ENCODE data around the gene GRIK2.

Gene GRIK2

GRCh38 chr6:101728956-101729355, 335.4 kb downstream of the GRIK2 start:
- Histone ChIP-seq H3K27me3 (ENCODE audit: control insufficient read depth, insufficient read depth, low read length) (no peaks in the 10 kb centered on the region), H3K9me3 (ENCODE audit: control insufficient read depth, insufficient read depth, low read length) (no peaks in the 10 kb centered on the region), H3K27ac (ENCODE audit: low read length) (no peak overlapping the region), H3K36me3 (ENCODE audit: control insufficient read depth, insufficient read depth, low read length) (no peaks in the 10 kb centered on the region), H3K4me3 (ENCODE audit: low read length) (no peak overlapping the region), H3K4me1 (ENCODE audit: control insufficient read depth, insufficient read depth, low read length) (no peaks in the 10 kb centered on the region)
- DNase-seq (ENCODE audit: low read depth, low spot score): no peak

DNA sequence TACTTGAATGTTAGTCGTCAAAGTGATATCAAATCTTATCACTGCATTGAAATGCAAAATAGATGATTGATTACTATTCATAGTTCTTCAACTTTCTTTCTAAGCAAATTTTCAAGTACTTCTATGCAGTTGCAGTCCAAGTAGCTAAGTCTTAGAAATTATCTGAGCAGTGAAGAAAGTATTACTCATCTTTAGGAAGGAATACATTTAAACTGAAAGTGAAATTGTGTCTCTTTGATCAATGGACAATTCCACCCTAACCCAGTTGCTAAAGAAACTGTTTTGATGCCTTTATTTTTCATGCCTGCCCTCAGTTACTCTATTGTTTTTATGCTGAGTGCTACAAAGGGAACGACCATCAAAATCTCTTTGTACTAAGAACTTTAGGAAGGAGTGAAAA, 337.4 kb downstream of the GRIK2 start:
- Histone ChIP-seq H3K27me3 (ENCODE audit: control insufficient read depth, insufficient read depth, low read length) (no peaks in the 10 kb centered on the region), H3K27ac (ENCODE audit: low read length) (no peak overlapping the region), H3K4me3 (ENCODE audit: low read length) (no peak overlapping the region), H3K36me3 (ENCODE audit: control insufficient read depth, insufficient read depth, low read length) (no peaks in the 10 kb centered on the region), H3K4me1 (ENCODE audit: control insufficient read depth, insufficient read depth, low read length) (no peaks in the 10 kb centered on the region), H3K9me3 (ENCODE audit: control insufficient read depth, insufficient read depth, low read length) (no peaks in the 10 kb centered on the region)
- WGBS (ENCODE audit: insufficient coverage, insufficient read length): no CpG with 5 or more reads among the region's 2 CpGs
- DNase-seq (ENCODE audit: low read depth, low spot score): no peak

- Histone ChIP-seq H3K36me3 (ENCODE audit: control insufficient read depth, insufficient read depth, low read length) (no peaks in the 10 kb centered on the region), H3K27me3 (ENCODE audit: control insufficient read depth, insufficient read depth, low read length) (no peaks in the 10 kb centered on the region), H3K9me3 (ENCODE audit: control insufficient read depth, insufficient read depth, low read length) (no peaks in the 10 kb centered on the region), H3K27ac (ENCODE audit: low read length) (no peak overlapping the region), H3K4me3 (ENCODE audit: low read length) (no peak overlapping the region), H3K4me1 (ENCODE audit: control insufficient read depth, insufficient read depth, low read length) (no peaks in the 10 kb centered on the region)
- DNase-seq (ENCODE audit: low read depth, low spot score): no peak
Observed at GRCh38 chr6:101733899-101734298, 340.4 kb downstream of the GRIK2 start.

DNA sequence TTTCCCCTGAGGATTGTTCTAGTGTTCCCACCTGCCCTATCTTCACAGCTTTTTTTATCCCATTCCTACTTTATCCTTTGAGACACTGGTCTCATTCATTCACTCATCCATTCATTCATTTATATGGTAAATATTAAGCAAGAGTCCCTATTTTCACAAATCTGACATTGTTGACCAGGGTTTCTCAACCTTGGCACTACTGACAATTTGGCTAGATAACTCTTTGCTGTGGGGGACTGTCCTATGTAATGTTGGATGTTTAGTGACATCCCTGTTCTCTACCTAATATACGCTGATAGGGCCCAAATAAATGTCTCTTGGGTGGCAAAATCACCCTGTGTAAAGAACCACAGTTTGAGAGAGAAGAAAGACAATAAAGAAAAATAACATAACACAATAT, 345.0 kb downstream of the GRIK2 start:
- Histone ChIP-seq H3K4me1 (ENCODE audit: control insufficient read depth, insufficient read depth, low read length) (peaks cover 1% of the 10 kb centered on the region; the same call in 1 of the 2 replicates), H3K27ac (ENCODE audit: low read length) (no peak overlapping the region), H3K9me3 (ENCODE audit: control insufficient read depth, insufficient read depth, low read length) (no peaks in the 10 kb centered on the region), H3K27me3 (ENCODE audit: control insufficient read depth, insufficient read depth, low read length) (no peaks in the 10 kb centered on the region), H3K4me3 (ENCODE audit: low read length) (no peak overlapping the region), H3K36me3 (ENCODE audit: control insufficient read depth, insufficient read depth, low read length) (no peaks in the 10 kb centered on the region)
- no CpG with 5 or more reads among the region's 1 CpG for WGBS (ENCODE audit: insufficient coverage, insufficient read length)
- DNase-seq (ENCODE audit: low read depth, low spot score): no peak

- Histone ChIP-seq H3K4me3 (ENCODE audit: low read length) (no peak overlapping the region), H3K27me3 (ENCODE audit: control insufficient read depth, insufficient read depth, low read length) (no peaks in the 10 kb centered on the region), H3K36me3 (ENCODE audit: control insufficient read depth, insufficient read depth, low read length) (no peaks in the 10 kb centered on the region), H3K27ac (ENCODE audit: low read length) (no peak overlapping the region), H3K4me1 (ENCODE audit: control insufficient read depth, insufficient read depth, low read length) (peaks cover 1% of the 10 kb centered on the region; the same call in 1 of the 2 replicates), H3K9me3 (ENCODE audit: control insufficient read depth, insufficient read depth, low read length) (no peaks in the 10 kb centered on the region)
- DNase-seq (ENCODE audit: low read depth, low spot score): no peak
- WGBS (ENCODE audit: insufficient coverage, insufficient read length): no CpG with 5 or more reads among the region's 2 CpGs
Observed at GRCh38 chr6:101740631-101741030, 347.1 kb downstream of the GRIK2 start.

DNA sequence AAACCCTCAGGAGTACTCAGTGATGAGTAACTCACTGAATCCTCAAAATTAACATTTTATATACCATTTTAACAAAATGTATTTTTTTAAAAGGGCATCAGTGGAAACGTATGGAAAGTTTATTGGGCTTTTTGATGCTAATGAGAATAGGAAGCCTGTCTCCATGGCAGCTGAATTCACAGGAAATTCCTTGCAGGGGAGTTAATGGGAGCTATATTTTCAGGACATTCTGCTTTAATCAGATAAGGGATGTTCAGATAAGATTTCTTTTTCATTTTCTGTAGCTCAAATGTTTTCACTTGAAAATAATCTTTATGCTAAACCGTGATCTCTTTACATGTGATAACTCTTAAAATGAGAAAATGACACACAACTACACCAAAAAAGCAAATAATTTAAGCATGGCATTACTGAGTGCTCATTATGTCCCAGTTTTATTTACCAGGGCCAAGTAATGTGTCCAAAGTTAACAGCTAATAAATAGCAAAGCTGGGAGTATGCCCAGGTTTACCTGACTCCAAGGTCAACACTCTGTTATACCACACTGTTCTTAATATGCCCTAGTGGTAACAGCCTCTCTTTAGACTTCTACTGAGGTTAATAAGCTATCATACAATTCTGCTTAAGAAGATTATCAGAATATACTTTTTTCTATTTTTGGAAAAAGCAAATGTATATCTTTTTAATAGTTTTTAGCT, 348.1 kb downstream of the GRIK2 start:
- no peak for DNase-seq (ENCODE audit: low read depth, low spot score)
- no peaks in the 10 kb centered on the region for H3K9me3 ChIP-seq (ENCODE audit: control insufficient read depth, insufficient read depth, low read length)
- no CpG with 5 or more reads among the region's 2 CpGs for WGBS (ENCODE audit: insufficient coverage, insufficient read length)
- H3K36me3 ChIP-seq (ENCODE audit: control insufficient read depth, insufficient read depth, low read length): no peaks in the 10 kb centered on the region
- no peak overlapping the region for H3K4me3 ChIP-seq (ENCODE audit: low read length)
- H3K27me3 ChIP-seq (ENCODE audit: control insufficient read depth, insufficient read depth, low read length): no peaks in the 10 kb centered on the region
- peaks cover 1% of the 10 kb centered on the region; the same call in 1 of the 2 replicates for H3K4me1 ChIP-seq (ENCODE audit: control insufficient read depth, insufficient read depth, low read length)
- H3K27ac ChIP-seq (ENCODE audit: low read length): no peak overlapping the region

DNA sequence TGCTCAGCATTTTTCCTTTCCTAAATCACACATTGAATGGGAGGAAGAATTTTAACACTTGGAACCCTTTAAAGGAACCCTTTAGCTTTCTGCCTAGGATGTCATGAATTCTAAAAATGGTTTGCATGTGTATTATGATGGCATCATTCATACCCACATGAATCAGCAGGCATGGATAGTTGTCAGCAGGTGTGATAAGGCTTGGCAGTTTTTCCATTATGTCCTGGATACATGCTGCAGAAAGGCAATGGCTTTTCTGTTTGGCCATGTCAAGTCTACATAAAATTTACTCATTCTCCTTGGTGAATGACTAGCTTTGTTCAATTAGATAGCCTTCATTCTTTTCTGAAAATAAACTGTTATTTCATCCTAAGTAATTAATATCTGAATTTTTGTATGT, 353.7 kb downstream of the GRIK2 start:
- H3K4me3 ChIP-seq (ENCODE audit: low read length): no peak overlapping the region
- no peaks in the 10 kb centered on the region for H3K9me3 ChIP-seq (ENCODE audit: control insufficient read depth, insufficient read depth, low read length)
- H3K4me1 ChIP-seq (ENCODE audit: control insufficient read depth, insufficient read depth, low read length): no peaks in the 10 kb centered on the region
- no peaks in the 10 kb centered on the region for H3K36me3 ChIP-seq (ENCODE audit: control insufficient read depth, insufficient read depth, low read length)
- H3K27me3 ChIP-seq (ENCODE audit: control insufficient read depth, insufficient read depth, low read length): no peaks in the 10 kb centered on the region
- no peak for DNase-seq (ENCODE audit: low read depth, low spot score)
- no peak overlapping the region for H3K27ac ChIP-seq (ENCODE audit: low read length)

DNA sequence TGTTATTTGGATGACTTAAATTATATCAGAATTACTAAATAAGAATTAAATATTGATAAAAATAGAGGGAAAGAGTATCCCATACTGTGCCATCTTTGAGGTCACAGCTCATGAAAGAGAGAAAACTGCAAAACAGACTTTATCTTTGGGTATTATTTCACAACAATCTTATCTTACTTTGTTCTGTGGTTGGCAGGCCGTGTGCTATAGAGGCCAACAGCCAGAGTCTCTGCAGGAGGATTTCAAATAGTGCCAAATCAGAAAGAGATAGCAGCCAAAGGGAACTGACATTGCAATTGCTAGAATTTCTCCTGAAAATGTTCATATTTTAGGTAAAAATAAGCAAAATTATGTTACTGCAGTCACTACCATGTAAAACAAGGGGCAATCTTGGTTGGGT, 354.2 kb downstream of the GRIK2 start:
- Histone ChIP-seq H3K4me3 (ENCODE audit: low read length) (no peak overlapping the region), H3K36me3 (ENCODE audit: control insufficient read depth, insufficient read depth, low read length) (no peaks in the 10 kb centered on the region), H3K27ac (ENCODE audit: low read length) (no peak overlapping the region), H3K27me3 (ENCODE audit: control insufficient read depth, insufficient read depth, low read length) (no peaks in the 10 kb centered on the region), H3K9me3 (ENCODE audit: control insufficient read depth, insufficient read depth, low read length) (no peaks in the 10 kb centered on the region), H3K4me1 (ENCODE audit: control insufficient read depth, insufficient read depth, low read length) (no peaks in the 10 kb centered on the region)
- no CpG with 5 or more reads among the region's 1 CpG for WGBS (ENCODE audit: insufficient coverage, insufficient read length)
- no peak for DNase-seq (ENCODE audit: low read depth, low spot score)

DNA sequence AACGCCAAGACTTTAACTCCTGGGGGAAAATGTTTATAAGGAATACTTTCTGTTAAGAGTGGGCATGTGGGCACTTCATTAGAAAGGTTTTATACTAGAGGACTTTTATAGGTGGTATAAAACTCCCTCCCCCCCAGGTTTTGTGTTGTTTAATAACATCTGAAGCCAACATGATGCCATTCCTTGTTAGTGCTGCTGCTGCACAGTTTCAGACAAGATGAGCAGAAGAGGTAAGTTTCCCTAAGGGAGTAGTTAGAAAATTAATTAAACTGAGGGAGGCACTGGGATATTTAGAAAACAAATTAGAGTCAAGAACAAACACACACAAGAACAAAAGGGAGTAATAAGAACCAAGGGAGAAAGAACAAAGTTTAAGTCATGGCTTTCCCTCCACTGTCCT, 362.4 kb downstream of the GRIK2 start:
- Histone ChIP-seq H3K36me3 (ENCODE audit: control insufficient read depth, insufficient read depth, low read length) (no peaks in the 10 kb centered on the region), H3K27ac (ENCODE audit: low read length) (no peak overlapping the region), H3K27me3 (ENCODE audit: control insufficient read depth, insufficient read depth, low read length) (no peaks in the 10 kb centered on the region), H3K4me1 (ENCODE audit: control insufficient read depth, insufficient read depth, low read length) (no peaks in the 10 kb centered on the region), H3K4me3 (ENCODE audit: low read length) (no peak overlapping the region), H3K9me3 (ENCODE audit: control insufficient read depth, insufficient read depth, low read length) (no peaks in the 10 kb centered on the region)
- no CpG with 5 or more reads among the region's 1 CpG for WGBS (ENCODE audit: insufficient coverage, insufficient read length)
- DNase-seq (ENCODE audit: low read depth, low spot score): no peak

DNA sequence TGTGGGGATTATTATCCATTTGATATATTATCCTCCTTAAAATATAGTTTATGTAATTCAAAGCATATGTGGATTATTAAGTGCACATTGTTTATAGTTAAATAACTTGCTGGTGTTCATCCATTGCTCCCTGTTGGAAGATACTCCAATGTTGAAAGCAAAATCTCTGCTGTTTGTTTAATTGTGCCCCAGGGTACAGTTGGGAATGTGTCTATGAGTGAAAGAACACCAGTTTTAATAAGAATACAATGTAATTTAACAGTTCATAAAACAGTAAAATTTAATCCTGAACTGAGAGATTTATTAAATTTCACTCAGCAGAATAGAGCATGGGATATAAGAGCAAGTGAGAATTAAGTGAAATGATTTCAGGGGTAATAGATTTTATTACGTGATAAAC, 364.9 kb downstream of the GRIK2 start:
- no peak for DNase-seq (ENCODE audit: low read depth, low spot score)
- Histone ChIP-seq H3K4me1 (ENCODE audit: control insufficient read depth, insufficient read depth, low read length) (no peaks in the 10 kb centered on the region), H3K9me3 (ENCODE audit: control insufficient read depth, insufficient read depth, low read length) (no peaks in the 10 kb centered on the region), H3K36me3 (ENCODE audit: control insufficient read depth, insufficient read depth, low read length) (no peaks in the 10 kb centered on the region), H3K27ac (ENCODE audit: low read length) (no peak overlapping the region), H3K27me3 (ENCODE audit: control insufficient read depth, insufficient read depth, low read length) (no peaks in the 10 kb centered on the region), H3K4me3 (ENCODE audit: low read length) (no peak overlapping the region)
- 100% methylated on average over 1 of the region's 1 CpG for WGBS (ENCODE audit: insufficient coverage, insufficient read length)

DNA sequence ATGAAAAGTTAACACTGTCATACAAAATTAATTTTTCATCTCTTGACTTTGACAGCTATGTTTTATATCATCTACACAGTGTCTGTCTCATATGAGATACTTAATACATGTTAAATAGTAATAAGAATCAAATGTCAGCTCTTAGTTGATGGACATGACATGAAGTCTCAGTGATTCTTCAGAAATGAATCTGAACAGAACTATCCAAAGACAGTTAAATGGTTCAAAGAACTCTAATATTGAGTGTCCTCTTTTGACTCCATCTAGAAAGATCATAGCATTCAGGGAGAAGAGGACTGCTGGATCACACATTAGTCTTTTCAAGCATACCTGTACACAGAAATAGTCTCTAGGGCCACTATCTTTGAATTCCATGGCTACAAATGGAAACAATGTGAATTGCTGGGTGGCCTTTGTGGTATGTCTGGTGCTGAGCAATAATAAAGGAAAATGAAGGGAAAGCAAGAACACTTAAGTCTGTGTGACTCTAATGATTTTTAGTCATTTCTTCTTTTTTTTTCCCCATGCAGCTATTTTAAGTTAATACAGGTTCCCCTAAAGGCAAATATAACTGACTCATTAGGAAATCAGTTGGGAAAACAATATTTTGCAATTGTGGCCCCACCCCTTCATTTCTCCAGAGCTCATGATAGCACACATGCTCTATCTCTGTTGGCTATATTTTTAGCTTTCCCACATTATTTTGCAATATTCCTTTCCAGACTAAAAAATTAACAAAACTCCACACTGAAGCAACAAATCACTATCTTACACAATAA, 367.5 kb downstream of the GRIK2 start:
- Histone ChIP-seq H3K36me3 (ENCODE audit: control insufficient read depth, insufficient read depth, low read length) (no peaks in the 10 kb centered on the region), H3K4me3 (ENCODE audit: low read length) (no peak overlapping the region), H3K4me1 (ENCODE audit: control insufficient read depth, insufficient read depth, low read length) (peaks cover 2% of the 10 kb centered on the region; the same call in 1 of the 2 replicates), H3K27ac (ENCODE audit: low read length) (no peak overlapping the region), H3K27me3 (ENCODE audit: control insufficient read depth, insufficient read depth, low read length) (no peaks in the 10 kb centered on the region), H3K9me3 (ENCODE audit: control insufficient read depth, insufficient read depth, low read length) (no peaks in the 10 kb centered on the region)
- no peak for DNase-seq (ENCODE audit: low read depth, low spot score)
